ENCODE measurements around the gene LRP1B.

The LRP1B gene

DNA sequence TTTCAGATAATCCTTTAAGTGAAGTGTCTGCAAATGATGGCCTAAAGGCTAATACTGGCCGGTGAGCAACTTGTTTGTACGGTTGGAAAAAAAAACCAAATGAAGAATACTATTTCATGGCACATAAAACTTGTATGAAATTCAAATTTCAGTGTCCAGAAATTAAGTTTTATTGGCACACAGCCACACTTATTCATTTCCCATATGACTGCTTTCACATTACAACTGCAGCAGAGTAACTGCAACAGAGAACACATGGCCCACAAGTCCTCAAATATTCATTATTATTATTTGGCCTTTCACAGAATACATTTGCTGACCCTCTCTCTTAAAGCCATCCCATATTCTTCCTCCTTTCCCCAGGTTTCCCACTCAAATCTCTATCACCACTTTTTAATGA lies 1268.6 kb downstream of the LRP1B start:
- DNase-seq: no peak

GRCh38 chr2:140861666-140862065 lies 1269.2 kb downstream of the LRP1B start:
- no peak for DNase-seq

GRCh38 chr2:140855471-140855870 lies 1275.3 kb downstream of the LRP1B start:
- no peak for DNase-seq

DNA sequence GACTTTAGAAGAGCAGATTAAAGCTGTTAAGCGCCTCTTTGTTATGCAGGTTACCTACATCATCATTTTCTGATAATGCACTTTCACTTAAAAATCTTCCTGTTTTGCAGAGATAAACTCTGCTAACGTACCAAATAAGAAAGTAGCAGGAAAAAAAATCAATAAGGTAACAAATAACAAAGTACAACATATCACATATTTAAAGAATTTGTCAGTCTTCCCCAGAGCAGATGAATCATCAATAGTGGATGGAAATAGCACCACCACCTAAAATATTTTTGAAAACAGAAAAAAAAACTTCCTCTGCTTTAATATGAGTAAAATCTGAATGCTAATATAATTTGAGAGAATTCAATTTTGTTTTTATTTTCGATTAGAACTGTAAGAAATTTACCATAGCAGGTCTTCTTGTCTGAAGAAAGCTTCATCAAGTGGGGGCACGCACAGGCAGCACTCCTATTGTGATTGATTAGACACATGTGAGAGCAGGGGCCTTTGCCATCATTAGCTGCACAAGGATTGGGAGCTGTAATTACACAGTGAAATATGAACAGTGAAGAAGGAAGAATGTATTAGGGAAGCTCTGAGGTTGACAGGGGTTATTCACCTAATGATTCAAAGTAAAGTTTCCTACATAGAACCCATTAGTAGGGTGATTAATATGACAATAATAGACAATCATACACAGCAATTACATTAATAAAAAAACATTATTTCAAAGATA lies 1279.4 kb downstream of the LRP1B start:
- DNase-seq: no peak

- no peak for DNase-seq
These were observed 1287.6 kb downstream of the LRP1B start for GRCh38 chr2:140843186-140843585.

DNA sequence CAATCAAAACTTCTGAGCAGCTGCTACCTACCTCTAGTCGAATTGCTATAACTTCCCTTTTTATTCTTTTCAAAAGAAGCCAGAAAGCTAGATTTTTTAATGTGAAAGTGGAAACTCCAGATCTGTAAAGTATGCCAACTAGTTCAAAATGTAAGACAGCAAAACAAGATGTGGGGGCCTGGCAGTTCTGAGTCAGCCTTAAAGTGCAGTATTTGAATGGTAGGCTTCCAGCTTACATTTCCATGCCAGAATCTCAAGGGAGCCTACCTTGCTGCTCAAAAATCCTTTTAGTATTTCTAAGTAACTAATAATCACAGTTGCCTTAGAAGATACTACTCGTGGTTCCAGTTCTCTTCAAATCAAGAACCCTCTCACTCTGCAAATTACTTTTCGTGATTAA lies 1288.7 kb downstream of the LRP1B start:
- no peak for DNase-seq

GRCh38 chr2:140841141-140841540 lies 1289.7 kb downstream of the LRP1B start:
- DNase-seq: no peak

DNA sequence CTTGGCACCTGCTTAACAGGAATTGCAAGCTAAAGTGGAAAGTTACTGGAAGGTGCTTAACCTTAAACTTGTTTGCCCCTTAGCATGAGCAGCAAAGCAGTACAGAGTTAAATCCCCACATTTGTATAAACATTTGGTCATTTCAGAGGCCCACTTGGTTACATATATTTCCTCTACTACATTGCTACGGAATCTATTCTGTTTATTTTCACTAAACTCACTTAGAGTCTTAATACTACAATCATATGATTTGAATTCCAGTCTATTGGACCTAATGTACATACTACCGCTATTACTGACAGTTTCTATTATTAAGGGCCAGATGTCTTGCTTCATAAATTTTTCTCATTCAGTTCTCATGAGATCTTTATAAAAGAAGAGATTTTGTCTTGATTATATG lies 1294.0 kb downstream of the LRP1B start:
- DNase-seq: no peak

DNA sequence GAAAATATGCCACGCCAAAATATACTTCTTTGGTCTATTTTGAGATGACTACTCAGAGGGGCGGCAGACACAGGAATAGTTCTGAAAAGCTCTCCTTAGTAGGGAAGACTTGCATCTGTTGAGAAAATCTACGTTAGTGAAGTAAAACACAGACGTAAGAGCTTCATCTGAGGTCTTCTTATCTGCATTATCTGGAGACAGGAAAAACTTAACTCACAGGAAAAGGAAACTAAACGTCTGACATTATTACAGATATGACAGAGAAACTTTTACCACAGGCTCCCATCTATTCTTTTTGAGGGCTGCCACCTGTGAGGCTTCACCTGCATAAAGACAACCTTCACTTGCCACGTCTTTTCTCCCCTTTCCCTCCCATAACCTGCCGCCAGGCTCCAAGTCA lies 1295.7 kb downstream of the LRP1B start:
- DNase-seq: no peak

GRCh38 chr2:140814141-140814540 lies 1316.7 kb downstream of the LRP1B start:
- no peak for DNase-seq

GRCh38 chr2:140808820-140809219 lies 1322.0 kb downstream of the LRP1B start:
- no peak for DNase-seq

DNA sequence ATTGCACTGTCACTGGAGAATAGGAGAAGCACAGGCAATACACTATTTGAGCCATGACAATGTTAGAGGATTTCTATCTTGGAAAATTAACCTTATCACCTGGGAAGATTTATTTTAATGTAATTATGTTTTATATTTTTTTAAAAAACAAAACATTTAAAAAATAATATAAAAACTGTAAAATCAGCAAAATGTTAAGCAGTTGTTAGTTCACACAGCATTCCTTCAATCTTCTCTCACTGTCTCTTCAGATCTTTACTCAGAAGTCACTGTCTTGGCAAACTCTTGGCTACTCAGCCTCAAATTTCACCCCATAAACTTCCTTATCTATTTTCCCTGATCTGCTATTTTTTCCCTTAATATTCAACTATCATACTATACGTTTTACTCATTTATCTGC lies 1322.6 kb downstream of the LRP1B start:
- DNase-seq: no peak

GRCh38 chr2:140804700-140805260 lies 1326.0 kb downstream of the LRP1B start:
- no peak for DNase-seq

- no peak for DNase-seq
These were observed 1329.5 kb downstream of the LRP1B start for GRCh38 chr2:140801311-140801710.

GRCh38 chr2:140797718-140798117 lies 1333.1 kb downstream of the LRP1B start:
- no peak for DNase-seq

DNA sequence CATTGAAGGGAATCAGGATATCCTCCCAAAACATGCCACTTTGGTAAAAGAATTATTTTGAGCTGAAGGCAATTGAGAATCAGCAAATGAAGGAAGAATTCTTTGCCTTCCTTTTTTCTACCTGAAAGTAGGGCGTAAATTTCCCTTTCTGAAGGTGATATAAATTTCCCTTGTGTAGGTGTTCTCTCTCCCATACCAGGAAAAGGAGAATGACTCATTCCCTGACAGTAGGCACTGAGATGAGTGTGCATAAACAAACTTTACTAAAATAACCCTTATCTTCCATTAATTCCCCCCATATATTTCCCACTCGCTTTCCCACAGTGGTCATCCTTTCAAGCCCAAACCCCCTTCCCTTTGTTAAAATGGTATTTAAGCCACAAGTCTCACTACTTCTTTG lies 1339.0 kb downstream of the LRP1B start:
- no peak for DNase-seq

DNA sequence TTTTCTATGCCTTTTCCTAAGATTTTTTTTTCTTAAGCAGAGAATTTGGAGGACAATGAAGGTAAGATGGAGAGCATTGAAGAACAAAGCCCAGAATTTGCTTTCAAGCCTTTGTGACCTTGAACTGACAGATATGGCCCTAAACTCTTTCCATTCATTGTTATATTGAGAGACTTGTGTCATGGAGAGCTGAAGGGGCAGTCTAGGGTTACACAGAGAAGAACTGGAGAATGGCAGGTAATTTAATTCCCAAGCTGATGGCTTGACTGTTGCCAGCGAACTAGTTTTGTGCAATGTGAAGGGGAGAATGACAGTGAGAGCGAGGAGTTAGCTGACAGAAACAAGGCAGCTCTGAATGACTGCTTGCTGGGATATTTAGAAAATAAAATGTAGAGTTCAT lies 1344.2 kb downstream of the LRP1B start:
- DNase-seq: no peak

DNA sequence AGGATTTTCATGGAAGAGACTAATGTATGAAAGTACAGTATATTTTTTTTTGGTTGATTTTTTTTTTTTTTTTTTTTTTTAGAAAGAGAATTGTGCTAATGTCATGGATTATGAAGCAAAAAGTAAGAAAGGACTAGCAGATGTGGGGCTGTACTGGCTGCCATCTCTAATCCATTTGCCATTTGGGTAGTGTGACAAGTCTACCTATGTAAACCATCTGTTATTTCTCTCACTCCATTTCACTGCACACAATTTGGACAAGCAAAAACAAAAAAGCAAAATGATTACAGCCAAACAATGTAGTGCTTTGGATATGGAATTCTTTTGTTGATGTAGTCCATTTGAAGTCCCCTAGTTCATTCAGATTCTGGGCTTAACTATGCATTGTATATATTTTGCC lies 1355.4 kb downstream of the LRP1B start:
- DNase-seq: no peak

- no peak for DNase-seq
These were observed 1360.2 kb downstream of the LRP1B start for GRCh38 chr2:140770645-140771044.

GRCh38 chr2:140761807-140762206 lies 1369.0 kb downstream of the LRP1B start:
- no peak for DNase-seq

DNA sequence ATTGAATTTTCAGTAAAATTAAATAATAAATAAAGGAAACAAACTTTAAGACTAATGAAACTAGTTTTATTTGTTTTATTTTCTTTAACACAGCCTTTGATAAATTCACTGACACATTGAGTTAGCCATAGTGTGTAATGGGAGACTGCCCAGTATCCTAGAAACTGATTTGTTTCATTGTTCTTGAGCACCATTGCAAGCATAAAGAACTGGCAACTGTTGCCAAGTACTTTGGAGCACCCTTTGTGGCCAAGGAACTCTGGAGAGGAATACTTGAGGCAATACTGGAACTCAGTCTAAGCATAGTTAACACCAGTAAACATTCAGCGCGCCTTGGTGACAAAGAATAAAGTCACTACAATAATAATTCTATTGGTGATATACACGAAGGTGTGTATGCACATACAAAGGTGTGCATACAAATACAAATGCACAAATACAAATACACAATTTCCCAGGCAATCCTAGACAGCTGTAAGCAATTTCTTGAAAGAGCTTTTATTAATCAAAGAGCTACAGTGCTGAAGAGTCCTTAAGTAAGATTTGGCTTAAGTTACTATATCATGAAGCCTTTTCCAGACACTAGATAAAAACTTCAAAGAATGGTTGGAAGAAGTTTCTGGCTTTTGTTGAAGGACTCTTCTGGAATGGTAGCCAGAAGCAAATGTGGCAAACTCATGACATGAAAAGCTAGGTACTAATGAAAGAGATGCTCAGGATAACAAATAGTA lies 1371.2 kb downstream of the LRP1B start:
- no peak for DNase-seq

GRCh38 chr2:140747665-140748064 lies 1383.2 kb downstream of the LRP1B start:
- no peak for DNase-seq

GRCh38 chr2:140747090-140747489 lies 1383.7 kb downstream of the LRP1B start:
- no peak for DNase-seq

- no peak for DNase-seq
These were observed 1386.4 kb downstream of the LRP1B start for GRCh38 chr2:140744379-140744778.

Measured in stimulated activated naive CD4-positive, alpha-beta T cell treated with Interleukin-2 at 50 U/mL for 16 hours (primary cell).